HG03139 (cell line): ENCODE results near the gene TCEANC2.
"Not testable (repeated sequence)": the region's sequence is repeated elsewhere in the genome, so short reads cannot be mapped to it uniquely, and the experiment has no call there.

Source experiments
- ATAC-seq: cut with Tn5 transposase; IDR thresholded peaks from one replicate; pipeline ENCODE4 v1.9.1; 2021; ENCODE audit not compliant: unreplicated experiment

Gene TCEANC2

GRCh38 chr1:54084794-54085193, 31.4 kb downstream of the TCEANC2 start:
- ATAC-seq = no peak

- no peak for ATAC-seq
Measured at GRCh38 chr1:54086754-54087153, 33.3 kb downstream of the TCEANC2 start.

GRCh38 chr1:54088385-54088784, 35.0 kb downstream of the TCEANC2 start:
- ATAC-seq = no peak

- ATAC-seq = no peak
Measured at GRCh38 chr1:54091666-54092065, 38.3 kb downstream of the TCEANC2 start.

- no peak for ATAC-seq
Measured at GRCh38 chr1:54094001-54094729, 40.8 kb downstream of the TCEANC2 start.

GRCh38 chr1:54094730-54095105, 41.3 kb downstream of the TCEANC2 start:
- not testable (repeated sequence) for ATAC-seq

- ATAC-seq = no peak
Measured at GRCh38 chr1:54095546-54096226, 42.3 kb downstream of the TCEANC2 start.

- ATAC-seq = no peak
Measured at GRCh38 chr1:54096227-54096876, 42.9 kb downstream of the TCEANC2 start.

- ATAC-seq = no peak
Measured at GRCh38 chr1:54096877-54097240, 43.5 kb downstream of the TCEANC2 start.

GRCh38 chr1:54099061-54099610, 45.7 kb downstream of the TCEANC2 start:
- no peak for ATAC-seq

GRCh38 chr1:54100500-54100899, 47.1 kb downstream of the TCEANC2 start:
- ATAC-seq = no peak

GRCh38 chr1:54103414-54103813, 50.0 kb downstream of the TCEANC2 start:
- no peak for ATAC-seq

GRCh38 chr1:54104613-54105012, 51.2 kb downstream of the TCEANC2 start:
- not testable (repeated sequence) for ATAC-seq

GRCh38 chr1:54105080-54105479, 51.7 kb downstream of the TCEANC2 start:
- no peak for ATAC-seq

GRCh38 chr1:54105736-54106269, 52.4 kb downstream of the TCEANC2 start:
- no peak for ATAC-seq

- ATAC-seq = no peak
Measured at GRCh38 chr1:54107131-54107530, 53.7 kb downstream of the TCEANC2 start.

GRCh38 chr1:54108156-54108555, 54.7 kb downstream of the TCEANC2 start:
- no peak for ATAC-seq

- ATAC-seq = no peak
Measured at GRCh38 chr1:54109129-54110090, 56.0 kb downstream of the TCEANC2 start.

GRCh38 chr1:54110996-54111395, 57.6 kb downstream of the TCEANC2 start:
- ATAC-seq = no peak

- ATAC-seq = no peak
Measured at GRCh38 chr1:54111624-54112023, 58.2 kb downstream of the TCEANC2 start.
